IPS-18c (cell line): ENCODE measurements around the gene ZC3H12A.

Experiments used
- H3K4me3 ChIP-seq: 2 replicates; pipeline ENCODE4 v1.7.0; 2013; ENCODE audit warnings: low read depth, mild to moderate bottlenecking, low read length, moderate library complexity; ENCODE audit not compliant: insufficient read depth
- H3K9me3 ChIP-seq: one replicate; pipeline ENCODE4 v1.6.1; 2013; ENCODE audit warnings: mild to moderate bottlenecking, low read length, moderate library complexity; ENCODE audit not compliant: control insufficient read depth, insufficient read depth

ZC3H12A gene

GRCh38 chr1:37474046-37474696, at the start of gene ZC3H12A:
Gene ZC3H12A, plus strand, starts transcription at chr1:37474580. Its CDS starts 917 bp downstream, at chr1:37475497.
- Histone ChIP-seq H3K4me3 (peak within 1 kb of the TSS; percentile 65), H3K9me3 (no peaks in the 10 kb centered on the region)

- no peak overlapping the region for H3K4me3 ChIP-seq
- H3K9me3 ChIP-seq, result no peaks in the 10 kb centered on the region
These were observed 49.2 kb upstream of the ZC3H12A start for GRCh38 chr1:37425221-37425620.

GRCh38 chr1:37429029-37429428, 45.4 kb upstream of the ZC3H12A start:
- Histone ChIP-seq H3K4me3 (no peak overlapping the region), H3K9me3 (no peaks in the 10 kb centered on the region)

GRCh38 chr1:37430103-37430985, 44.0 kb upstream of the ZC3H12A start:
- Histone ChIP-seq H3K9me3 (no peaks in the 10 kb centered on the region), H3K4me3 (no peak overlapping the region)

GRCh38 chr1:37432716-37433115, 41.7 kb upstream of the ZC3H12A start:
- no peak overlapping the region for H3K4me3 ChIP-seq
- no peaks in the 10 kb centered on the region for H3K9me3 ChIP-seq

- no peaks in the 10 kb centered on the region for H3K9me3 ChIP-seq
- no peak overlapping the region for H3K4me3 ChIP-seq
These were observed 41.2 kb upstream of the ZC3H12A start for GRCh38 chr1:37433171-37433570.

GRCh38 chr1:37434292-37435225, 39.8 kb upstream of the ZC3H12A start:
- H3K4me3 ChIP-seq, result no peak overlapping the region
- no peaks in the 10 kb centered on the region for H3K9me3 ChIP-seq

GRCh38 chr1:37437087-37437486, 37.3 kb upstream of the ZC3H12A start:
- Histone ChIP-seq H3K9me3 (no peaks in the 10 kb centered on the region), H3K4me3 (no peak overlapping the region)

GRCh38 chr1:37438037-37438868, 36.1 kb upstream of the ZC3H12A start:
- H3K4me3 ChIP-seq, result no peak overlapping the region
- H3K9me3 ChIP-seq, result no peaks in the 10 kb centered on the region

- no peaks in the 10 kb centered on the region for H3K9me3 ChIP-seq
- H3K4me3 ChIP-seq, result no peak overlapping the region
These were observed 35.5 kb upstream of the ZC3H12A start for GRCh38 chr1:37438869-37439343.

GRCh38 chr1:37439349-37439995, 34.9 kb upstream of the ZC3H12A start:
- H3K9me3 ChIP-seq, result no peaks in the 10 kb centered on the region
- H3K4me3 ChIP-seq, result no peak overlapping the region

GRCh38 chr1:37441490-37441889, 32.9 kb upstream of the ZC3H12A start:
- Histone ChIP-seq H3K4me3 (no peak overlapping the region), H3K9me3 (no peaks in the 10 kb centered on the region)

GRCh38 chr1:37442139-37442538, 32.2 kb upstream of the ZC3H12A start:
- Histone ChIP-seq H3K4me3 (no peak overlapping the region), H3K9me3 (no peaks in the 10 kb centered on the region)

GRCh38 chr1:37442644-37443043, 31.7 kb upstream of the ZC3H12A start:
- Histone ChIP-seq H3K4me3 (no peak overlapping the region), H3K9me3 (no peaks in the 10 kb centered on the region)

- Histone ChIP-seq H3K9me3 (peaks cover 3% of the 10 kb centered on the region), H3K4me3 (no peak overlapping the region)
These were observed 27.5 kb upstream of the ZC3H12A start for GRCh38 chr1:37446874-37447273.

GRCh38 chr1:37448185-37448584, 26.2 kb upstream of the ZC3H12A start:
- H3K4me3 ChIP-seq, result no peak overlapping the region
- H3K9me3 ChIP-seq, result peaks cover 3% of the 10 kb centered on the region
